Stimulated activated naive B cell treated with anti-CD40 and anti-IgM and Interleukin-4, amounts not matched to agents 10 μg/mL and 1 μg/mL and 100 μg/mL, for 72 hours (primary cell): ENCODE data around the gene HNRNPLL.
"Not testable (repeated sequence)": the region's sequence is repeated elsewhere in the genome, so short reads cannot be mapped to it uniquely, and the experiment has no call there.

Experiments
- ATAC-seq, 2 donors: fragments of 150-1000 bp; cut with Tn5 transposase; replicated peaks; 2 replicates each; pipeline ENCODE4 v1.10.0; 2021; ENCODE audit warnings: moderate library complexity in 1 of 2
- DNase-seq: peaks from one replicate; pipeline ENCODE4 v3.0.0; 2021
- H3K27ac Mint-ChIP-seq: one replicate; pipeline ENCODE4 v1.8.0; 2022; ENCODE audit warnings: mild to moderate bottlenecking, mixed read lengths
- H3K27me3 Mint-ChIP-seq, 2 donors: one replicate each; pipeline ENCODE4 v1.8.0; 2022; ENCODE audit warnings: mixed read lengths in 2 of 2
- H3K36me3 Mint-ChIP-seq, 2 donors: one replicate each; pipeline ENCODE4 v1.8.0; 2022; ENCODE audit warnings: mixed read lengths in 2 of 2, mild to moderate bottlenecking in 1 of 2
- H3K4me1 Mint-ChIP-seq, 2 donors: one replicate each; pipeline ENCODE4 v1.8.0; 2022; ENCODE audit warnings: mixed read lengths in 2 of 2, mild to moderate bottlenecking in 1 of 2
- H3K4me3 Mint-ChIP-seq, 2 donors: one replicate each; pipeline ENCODE4 v1.8.0; 2022; ENCODE audit warnings: mild to moderate bottlenecking in 2 of 2, mixed read lengths in 2 of 2, moderate library complexity in 1 of 2
- H3K9me3 Mint-ChIP-seq, 2 donors: one replicate each; pipeline ENCODE4 v1.8.0; 2022; ENCODE audit warnings: mixed read lengths in 2 of 2, mild to moderate bottlenecking in 1 of 2

Gene HNRNPLL

GRCh38 chr2:38609246-38609645, 6.5 kb upstream of the HNRNPLL start:
- not testable (repeated sequence) for H3K36me3 Mint-ChIP-seq, H3K9me3 Mint-ChIP-seq, ATAC-seq, H3K4me3 Mint-ChIP-seq, H3K27ac Mint-ChIP-seq, DNase-seq
- Mint-ChIP-seq H3K4me1 (peaks cover 23 to 47% of the 10 kb centered on the region in 2 donors), H3K27me3 (peaks cover 33 to 52% of the 10 kb centered on the region in 2 donors)

- no peak overlapping the region for H3K27ac Mint-ChIP-seq
- H3K4me1 Mint-ChIP-seq: peaks cover 25 to 46% of the 10 kb centered on the region in 2 donors
- peaks cover 5 to 7% of the 10 kb centered on the region in 2 donors for H3K36me3 Mint-ChIP-seq
- H3K9me3 Mint-ChIP-seq: peaks cover 5 to 7% of the 10 kb centered on the region in 2 donors
- H3K4me3 Mint-ChIP-seq: no peak overlapping the region
- H3K27me3 Mint-ChIP-seq: peaks cover 28 to 47% of the 10 kb centered on the region in 2 donors
- ATAC-seq (no peak), DNase-seq (no peak)
These were observed 6.0 kb upstream of the HNRNPLL start for GRCh38 chr2:38608755-38609154.

- H3K36me3 Mint-ChIP-seq: peaks cover 5% of the 10 kb centered on the region in 2 donors
- peaks cover 5 to 7% of the 10 kb centered on the region in 2 donors for H3K9me3 Mint-ChIP-seq
- no peak for ATAC-seq
- peaks cover 10 to 26% of the 10 kb centered on the region in 2 donors for H3K27me3 Mint-ChIP-seq
- H3K4me3 Mint-ChIP-seq: no peak overlapping the region
- DNase-seq: no peak
- no peak overlapping the region for H3K27ac Mint-ChIP-seq
- peaks cover 18 to 39% of the 10 kb centered on the region in 2 donors for H3K4me1 Mint-ChIP-seq
These were observed 2.6 kb upstream of the HNRNPLL start for GRCh38 chr2:38605298-38605830.

- ATAC-seq: peak; percentile 79 to 84
- H3K27me3 Mint-ChIP-seq: peaks cover 4 to 24% of the 10 kb centered on the region in 2 donors
These were observed 918 bp upstream of the HNRNPLL start for GRCh38 chr2:38603402-38604290.

GRCh38 chr2:38602136-38602731, 494 bp downstream of the HNRNPLL start:
- Mint-ChIP-seq H3K27ac (peak overlapping the region; percentile 82), H3K9me3 (no peaks in the 10 kb centered on the region), H3K4me1 (peaks cover 11 to 30% of the 10 kb centered on the region in 2 donors), H3K4me3 (peak overlapping the region; percentile 88 to 91), H3K36me3 (no peaks in the 10 kb centered on the region), H3K27me3 (peaks cover 0 to 23% of the 10 kb centered on the region in 2 donors)
- DNase-seq (peak; percentile 25), ATAC-seq (peak; percentile 2 to 11)

More at GRCh38 chr2:38603402-38604290, 918 bp upstream of the HNRNPLL start:
- Mint-ChIP-seq H3K4me1 (peaks cover 14 to 37% of the 10 kb centered on the region in 2 donors), H3K4me3 (peak overlapping the region; percentile 84 to 91), H3K27ac (no peak overlapping the region), H3K9me3 (peaks cover under 1% of the 10 kb centered on the region in 2 donors), H3K36me3 (peaks cover under 1% of the 10 kb centered on the region in 2 donors)
- DNase-seq: peak; percentile 67

GRCh38 chr2:38601463-38602135, 1.1 kb downstream of the HNRNPLL start:
- Mint-ChIP-seq H3K36me3 (peaks cover 0 to under 1% of the 10 kb centered on the region in 2 donors), H3K4me3 (peak overlapping the region; percentile 88 to 91), H3K9me3 (no peaks in the 10 kb centered on the region), H3K4me1 (peaks cover 11 to 30% of the 10 kb centered on the region in 2 donors), H3K27ac (peak overlapping the region; percentile 82), H3K27me3 (peaks cover 6 to 29% of the 10 kb centered on the region in 2 donors)
- DNase-seq (no peak), ATAC-seq (no peak)

GRCh38 chr2:38600921-38601455, 1.7 kb downstream of the HNRNPLL start:
- H3K4me3 Mint-ChIP-seq: no peak overlapping the region
- no peaks in the 10 kb centered on the region for H3K9me3 Mint-ChIP-seq
- peaks cover 2 to 3% of the 10 kb centered on the region in 2 donors for H3K36me3 Mint-ChIP-seq
- H3K27me3 Mint-ChIP-seq: peaks cover 10 to 29% of the 10 kb centered on the region in 2 donors
- no peak overlapping the region for H3K27ac Mint-ChIP-seq
- peaks cover 12 to 33% of the 10 kb centered on the region in 2 donors for H3K4me1 Mint-ChIP-seq
- ATAC-seq (no peak), DNase-seq (no peak)

GRCh38 chr2:38600242-38600891, 2.4 kb downstream of the HNRNPLL start:
- Mint-ChIP-seq H3K4me3 (no peak overlapping the region), H3K4me1 (peaks cover 11 to 34% of the 10 kb centered on the region in 2 donors)

GRCh38 chr2:38599706-38600105, 3.0 kb downstream of the HNRNPLL start:
- Mint-ChIP-seq H3K4me1 (peaks cover 8 to 33% of the 10 kb centered on the region in 2 donors), H3K27ac (no peak overlapping the region), H3K4me3 (no peak overlapping the region), H3K36me3 (peaks cover 4% of the 10 kb centered on the region in 2 donors), H3K27me3 (peaks cover 12 to 23% of the 10 kb centered on the region in 2 donors), H3K9me3 (no peaks in the 10 kb centered on the region)
- ATAC-seq: no peak
- no peak for DNase-seq

More at GRCh38 chr2:38600242-38600891, 2.4 kb downstream of the HNRNPLL start:
- H3K9me3 Mint-ChIP-seq: no peaks in the 10 kb centered on the region
- peaks cover 4% of the 10 kb centered on the region in 2 donors for H3K36me3 Mint-ChIP-seq
- peaks cover 12 to 26% of the 10 kb centered on the region in 2 donors for H3K27me3 Mint-ChIP-seq
- DNase-seq: no peak
- no peak overlapping the region for H3K27ac Mint-ChIP-seq
- no peak for ATAC-seq

GRCh38 chr2:38598991-38599295, 3.8 kb downstream of the HNRNPLL start:
- H3K27me3 Mint-ChIP-seq: peaks cover 12 to 23% of the 10 kb centered on the region in 2 donors
- no peaks in the 10 kb centered on the region for H3K9me3 Mint-ChIP-seq
- no peak for ATAC-seq
- H3K27ac Mint-ChIP-seq: no peak overlapping the region
- no peak for DNase-seq
- peaks cover 7 to 31% of the 10 kb centered on the region in 2 donors for H3K4me1 Mint-ChIP-seq
- no peak overlapping the region for H3K4me3 Mint-ChIP-seq
- H3K36me3 Mint-ChIP-seq: peaks cover 4% of the 10 kb centered on the region in 2 donors

GRCh38 chr2:38598200-38598990, 4.3 kb downstream of the HNRNPLL start:
- H3K27ac Mint-ChIP-seq: no peak overlapping the region
- peaks cover 2 to 25% of the 10 kb centered on the region in 2 donors for H3K4me1 Mint-ChIP-seq
- DNase-seq (no peak), ATAC-seq (no peak)
- H3K4me3 Mint-ChIP-seq: no peak overlapping the region
- peaks cover 14 to 28% of the 10 kb centered on the region in 2 donors for H3K27me3 Mint-ChIP-seq
- peaks cover 4 to 5% of the 10 kb centered on the region in 2 donors for H3K36me3 Mint-ChIP-seq
- no peaks in the 10 kb centered on the region for H3K9me3 Mint-ChIP-seq

- no peaks in the 10 kb centered on the region for H3K9me3 Mint-ChIP-seq
- H3K27ac Mint-ChIP-seq: no peak overlapping the region
- H3K36me3 Mint-ChIP-seq: peaks cover 4 to 8% of the 10 kb centered on the region in 2 donors
- DNase-seq (no peak), ATAC-seq (no peak)
- no peak overlapping the region for H3K4me3 Mint-ChIP-seq
- H3K27me3 Mint-ChIP-seq: peaks cover 20 to 33% of the 10 kb centered on the region in 2 donors
- peaks cover 2 to 22% of the 10 kb centered on the region in 2 donors for H3K4me1 Mint-ChIP-seq
These were observed 5.6 kb downstream of the HNRNPLL start for GRCh38 chr2:38597115-38597514.

- no peak overlapping the region for H3K4me3 Mint-ChIP-seq
- H3K27me3 Mint-ChIP-seq: peaks cover 20 to 33% of the 10 kb centered on the region in 2 donors
- no peak overlapping the region for H3K27ac Mint-ChIP-seq
- H3K4me1 Mint-ChIP-seq: peaks cover 2 to 14% of the 10 kb centered on the region in 2 donors
- no peaks in the 10 kb centered on the region for H3K9me3 Mint-ChIP-seq
- ATAC-seq (no peak), DNase-seq (no peak)
- H3K36me3 Mint-ChIP-seq: peaks cover 4 to 8% of the 10 kb centered on the region in 2 donors
These were observed 6.5 kb downstream of the HNRNPLL start for GRCh38 chr2:38596229-38596628.
